GF-D8 (cell line): Measurements from ENCODE around the gene ZNF524.
"Not testable (repeated sequence)": the region's sequence is repeated elsewhere in the genome, so short reads cannot be mapped to it uniquely, and the experiment has no call there.

Experiments used
- DNase-seq: peaks from one replicate; lab custom pipeline; 2025; lab: John Stamatoyannopoulos, UW

ZNF524 gene

GRCh38 chr19:55599842-55600661, at the start of gene ZNF524:
ZNF524 (plus strand) TSS chr19:55600288; CDS start chr19:55602113, 1,825 bp downstream.
- DNase-seq, result peak; percentile 84

DNA sequence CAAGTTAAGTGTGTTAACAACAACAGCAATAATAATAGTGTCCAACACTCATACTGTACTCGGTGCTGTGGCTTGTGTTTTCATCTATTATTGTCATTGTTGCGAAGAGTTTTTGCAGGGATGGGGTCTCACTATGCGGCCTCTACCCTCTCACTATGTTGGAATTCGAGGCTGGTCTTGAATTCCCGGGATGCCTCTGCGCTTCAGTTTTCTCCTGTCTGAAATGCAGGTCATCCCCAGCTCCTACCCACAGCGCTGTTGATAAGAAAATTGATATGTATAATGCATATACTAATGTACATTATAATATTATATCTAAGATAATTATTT, 49.8 kb upstream of the ZNF524 start:
- DNase-seq, result no peak

DNA sequence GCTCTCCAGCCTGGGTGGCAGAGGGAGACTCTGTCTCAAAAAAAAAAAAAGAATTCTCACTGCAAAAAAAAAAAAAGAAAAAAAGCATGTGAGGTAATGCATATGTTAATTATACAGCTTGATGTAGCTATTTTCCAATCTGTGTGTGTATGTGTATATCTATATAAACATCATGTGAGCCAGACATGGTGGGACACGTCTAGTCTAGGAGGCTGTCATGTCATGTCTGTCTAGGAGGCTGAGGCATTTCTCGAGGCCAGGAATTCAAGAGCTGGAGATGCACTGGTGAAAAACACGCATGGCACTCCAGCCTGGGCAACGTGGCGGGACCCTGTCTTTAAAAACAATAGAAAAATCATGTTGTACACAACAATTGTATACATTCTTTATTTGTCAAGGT, 47.9 kb upstream of the ZNF524 start:
- DNase-seq, result no peak

DNA sequence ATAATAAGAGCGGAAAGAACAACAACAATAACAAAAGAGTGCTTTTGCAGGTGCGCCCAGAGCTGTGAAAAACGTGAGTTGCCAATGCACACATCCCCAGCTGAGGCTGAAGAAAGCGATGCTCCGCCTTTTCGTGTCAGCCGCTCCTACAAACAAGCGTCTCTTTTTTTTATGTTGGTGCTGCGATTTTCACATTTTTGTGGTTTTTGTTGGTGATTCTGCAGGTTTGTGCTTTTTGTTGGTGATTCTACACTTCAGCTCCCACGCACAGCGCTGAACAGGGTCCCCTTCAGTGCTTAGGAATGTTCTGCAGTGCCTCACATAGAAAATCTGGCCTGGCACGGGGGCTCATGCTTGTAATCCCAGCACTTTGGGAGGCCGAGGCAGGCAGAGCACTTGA, 47.5 kb upstream of the ZNF524 start:
- DNase-seq, result no peak

GRCh38 chr19:55553217-55554182, 46.6 kb upstream of the ZNF524 start:
- no peak for DNase-seq

DNA sequence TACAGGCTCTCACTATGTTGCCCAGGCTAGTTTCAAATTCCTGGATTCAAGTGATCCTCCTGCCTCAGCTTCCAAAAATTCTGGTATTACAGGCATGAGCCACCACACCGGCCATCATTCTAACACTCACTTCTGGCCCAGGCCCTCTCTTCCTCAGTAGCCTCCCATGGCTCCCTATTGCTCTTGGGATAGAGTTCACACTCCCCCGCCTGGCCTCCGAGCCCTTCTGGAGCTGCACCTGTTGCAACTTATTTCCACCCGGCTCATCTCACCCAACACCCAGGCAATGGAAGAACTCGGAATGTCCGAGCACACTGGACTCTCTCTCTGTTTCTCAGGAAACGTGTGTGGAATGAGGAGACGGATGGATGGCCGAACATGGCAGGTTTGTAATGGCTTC, 45.8 kb upstream of the ZNF524 start:
- no peak for DNase-seq

DNA sequence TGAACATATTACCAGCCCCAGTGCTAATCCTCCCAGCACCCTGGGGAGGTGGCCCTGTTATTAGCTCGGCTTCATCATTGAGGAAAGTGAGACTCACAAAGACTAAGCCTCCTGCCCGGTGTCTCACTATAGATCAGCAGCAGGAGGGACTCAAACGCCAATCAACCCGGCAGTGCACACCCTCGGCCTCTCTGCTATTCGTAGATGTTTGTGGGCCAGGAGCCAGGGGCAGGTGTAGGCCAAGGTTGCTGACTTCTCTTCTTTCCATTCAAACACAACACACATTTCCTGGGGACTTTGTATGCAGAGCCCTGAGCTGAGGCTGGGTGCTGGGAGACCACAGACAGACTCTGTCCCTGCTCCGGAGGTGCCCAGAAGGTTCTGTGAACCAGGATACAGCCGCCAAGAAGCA, 45.3 kb upstream of the ZNF524 start:
- DNase-seq, result no peak

- no peak for DNase-seq
Measured at GRCh38 chr19:55559684-55560083, 40.4 kb upstream of the ZNF524 start.

DNA sequence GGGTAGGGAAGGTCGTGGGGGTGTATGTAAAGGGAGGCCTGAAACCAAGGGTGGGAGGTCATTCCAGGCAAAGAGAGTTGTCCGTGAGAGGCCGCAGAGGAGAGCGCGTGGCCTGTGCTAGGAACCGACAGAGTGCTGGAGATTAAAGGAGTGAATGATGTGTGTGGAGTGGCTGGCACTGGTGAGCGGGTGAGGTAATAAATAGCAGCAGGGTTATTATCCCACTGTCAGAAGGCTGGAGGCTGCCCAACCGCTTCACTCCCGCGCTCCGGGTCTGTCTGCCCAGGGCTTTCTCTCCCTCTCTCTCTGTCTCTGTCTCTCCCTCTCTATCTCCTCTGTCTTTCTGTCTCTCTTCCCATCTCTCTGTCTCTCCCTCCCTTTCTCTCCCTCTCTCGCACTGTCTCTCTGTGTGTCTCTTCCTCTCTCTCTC, 36.8 kb upstream of the ZNF524 start:
- no peak for DNase-seq

- no peak for DNase-seq
Measured at GRCh38 chr19:55566823-55567222, 33.3 kb upstream of the ZNF524 start.

DNA sequence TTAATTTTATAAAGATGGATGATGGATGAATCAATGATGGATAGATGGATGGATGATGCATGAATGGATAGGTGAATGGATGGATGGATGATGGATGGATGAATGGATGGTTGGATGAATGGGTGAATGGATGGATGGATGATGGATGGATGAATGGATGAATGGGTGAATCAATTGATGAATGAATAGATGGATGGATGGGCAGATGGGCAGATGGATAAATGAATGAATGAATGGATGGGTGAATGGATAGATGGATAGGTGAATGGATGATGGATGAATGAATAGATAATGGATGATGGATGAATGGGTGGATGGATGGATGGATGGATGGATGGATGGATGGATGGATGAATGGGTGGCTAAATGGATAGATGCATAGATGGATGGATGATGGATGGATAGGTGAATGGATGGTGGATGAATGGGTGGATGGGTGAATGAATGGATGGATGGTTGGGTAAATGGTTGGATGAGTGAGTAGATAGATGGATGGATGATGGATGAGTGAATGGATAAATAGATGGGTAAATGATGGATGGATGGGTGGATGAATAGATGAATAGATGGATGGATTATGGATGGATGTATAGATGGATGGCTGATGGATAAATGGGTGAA, 32.3 kb upstream of the ZNF524 start:
- DNase-seq, result no peak

DNA sequence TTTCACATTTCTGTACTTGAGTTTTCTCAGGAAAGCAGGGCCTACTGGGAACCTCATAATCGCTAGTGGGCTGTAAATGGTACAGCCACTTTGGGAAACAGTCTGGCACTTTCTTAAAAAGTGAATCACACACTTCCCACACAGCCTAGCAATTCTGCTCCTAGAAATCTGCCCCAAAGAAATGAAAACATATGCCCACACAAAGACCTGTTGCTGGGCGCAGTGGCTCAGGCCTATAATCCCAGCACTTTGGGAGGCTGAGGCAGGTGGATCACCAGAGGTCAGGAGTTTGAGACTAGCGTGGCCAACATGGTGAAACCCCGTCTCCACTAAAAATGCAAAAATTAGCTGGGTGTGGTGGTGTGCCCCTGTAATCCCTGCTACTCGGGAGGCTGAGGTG, 30.6 kb upstream of the ZNF524 start:
- DNase-seq, result not testable (repeated sequence)

GRCh38 chr19:55573929-55574328, 26.2 kb upstream of the ZNF524 start:
- not testable (repeated sequence) for DNase-seq

- no peak for DNase-seq
Measured at GRCh38 chr19:55576746-55577145, 23.3 kb upstream of the ZNF524 start.

- DNase-seq, result no peak
Measured at GRCh38 chr19:55578031-55578760, 21.9 kb upstream of the ZNF524 start.

GRCh38 chr19:55578761-55579747, 21.0 kb upstream of the ZNF524 start:
- no peak for DNase-seq

DNA sequence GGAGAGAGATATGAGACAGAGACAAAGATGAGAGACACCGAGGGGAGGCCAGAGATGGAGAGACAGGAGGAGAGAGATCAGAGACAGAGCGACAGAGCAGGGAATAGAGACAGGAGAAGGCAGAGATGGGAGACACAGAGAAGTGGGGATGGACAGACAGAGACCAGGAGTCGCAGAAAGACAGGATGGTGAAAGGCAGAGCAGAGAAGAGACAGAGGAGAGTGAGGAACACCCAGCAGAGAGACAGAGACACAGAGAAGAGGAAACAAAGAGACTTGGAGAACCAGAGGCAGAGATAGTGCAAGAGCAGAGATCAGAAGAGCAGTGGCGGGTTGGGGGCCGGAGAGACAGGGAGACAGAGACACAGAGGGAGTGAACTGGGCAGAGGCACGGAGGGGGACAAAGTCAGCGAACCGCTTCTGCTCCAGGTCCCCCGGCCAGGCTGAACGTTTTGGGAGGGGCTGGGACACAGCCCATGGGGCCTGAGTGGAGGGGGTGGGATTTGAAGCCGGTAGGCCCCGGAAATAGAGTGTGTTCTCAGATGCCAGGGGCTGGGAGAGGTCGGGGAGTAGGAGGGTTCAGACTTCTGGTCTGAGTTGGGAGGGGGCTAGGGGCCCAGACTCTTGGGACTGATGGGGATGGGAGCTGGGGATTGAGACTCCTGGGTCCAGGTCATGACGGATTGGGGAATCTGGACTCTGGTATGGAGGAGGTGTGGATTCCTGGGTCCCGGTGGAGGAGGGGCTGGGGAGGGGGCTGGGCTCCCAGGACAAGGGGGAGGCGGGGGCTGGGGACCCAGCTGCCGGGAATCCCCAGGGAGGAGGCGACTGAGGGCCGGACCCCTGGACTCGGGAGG, 20.1 kb upstream of the ZNF524 start:
- no peak for DNase-seq

DNA sequence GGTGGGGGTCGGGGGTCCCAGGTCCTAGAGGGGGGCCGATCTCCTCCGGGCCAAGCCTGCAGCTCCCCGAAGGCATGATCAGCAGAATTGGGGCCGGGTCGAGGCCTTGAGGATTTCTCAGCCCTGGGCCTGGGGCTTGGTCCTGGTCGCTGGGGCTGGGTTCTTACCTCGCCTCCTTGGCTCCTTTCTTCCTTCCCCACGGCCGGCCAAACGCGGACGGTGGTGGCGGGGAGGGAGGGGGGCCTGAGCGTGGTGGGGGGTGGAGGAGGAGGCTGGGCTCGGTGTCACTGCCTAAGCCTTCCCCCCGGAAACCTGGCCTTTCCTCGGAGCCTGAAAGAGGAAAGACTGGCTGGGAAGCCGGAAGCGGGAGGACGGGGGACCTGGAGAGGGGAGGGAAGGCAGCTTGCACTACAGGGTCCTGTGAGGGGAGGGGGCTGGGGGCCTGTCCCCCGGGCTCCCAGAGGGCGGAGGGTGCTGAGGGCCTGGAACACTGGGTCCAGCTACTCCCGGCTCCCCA, 19.4 kb upstream of the ZNF524 start, which contains the start of gene ZNF579:
TSS of gene ZNF579 (minus strand) at position 221 of the 517 bp plus-strand sequence. CDS start 1,209 bp downstream, outside the sequence.
- peak; percentile 64 for DNase-seq

DNA sequence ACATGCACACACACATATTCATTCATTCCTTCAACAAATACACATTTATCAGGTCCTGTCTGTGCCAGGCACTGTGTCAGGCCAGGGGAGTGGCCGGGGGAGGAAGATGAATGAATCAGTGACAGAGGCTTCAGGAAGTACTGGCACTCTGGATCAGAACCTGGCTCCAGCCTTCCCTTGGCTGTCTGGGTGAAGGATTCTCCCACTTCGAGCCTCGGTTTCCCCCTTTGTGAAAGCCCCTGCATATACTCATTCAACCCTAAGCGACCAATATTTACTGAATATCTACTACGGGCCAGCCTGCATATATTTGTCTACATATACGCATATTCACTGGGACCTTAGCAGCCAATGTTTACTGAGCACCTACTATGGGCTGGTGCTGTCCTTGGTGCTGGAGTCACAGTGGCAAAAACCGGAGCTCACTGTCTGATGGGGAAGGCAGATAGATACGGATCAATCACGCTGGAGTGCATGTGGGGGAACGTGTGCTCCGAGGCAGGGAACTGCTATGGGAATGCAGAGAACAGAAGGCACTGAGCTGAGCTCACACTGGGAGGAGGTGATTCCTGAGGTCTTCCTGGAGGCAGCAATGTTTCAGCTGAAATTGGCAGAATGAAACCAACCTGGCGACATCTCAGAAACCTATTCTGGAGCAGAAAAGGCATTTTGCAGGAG, 18.8 kb upstream of the ZNF524 start:
- no peak for DNase-seq
